ENCODE data around the gene JMJD7.

DNA sequence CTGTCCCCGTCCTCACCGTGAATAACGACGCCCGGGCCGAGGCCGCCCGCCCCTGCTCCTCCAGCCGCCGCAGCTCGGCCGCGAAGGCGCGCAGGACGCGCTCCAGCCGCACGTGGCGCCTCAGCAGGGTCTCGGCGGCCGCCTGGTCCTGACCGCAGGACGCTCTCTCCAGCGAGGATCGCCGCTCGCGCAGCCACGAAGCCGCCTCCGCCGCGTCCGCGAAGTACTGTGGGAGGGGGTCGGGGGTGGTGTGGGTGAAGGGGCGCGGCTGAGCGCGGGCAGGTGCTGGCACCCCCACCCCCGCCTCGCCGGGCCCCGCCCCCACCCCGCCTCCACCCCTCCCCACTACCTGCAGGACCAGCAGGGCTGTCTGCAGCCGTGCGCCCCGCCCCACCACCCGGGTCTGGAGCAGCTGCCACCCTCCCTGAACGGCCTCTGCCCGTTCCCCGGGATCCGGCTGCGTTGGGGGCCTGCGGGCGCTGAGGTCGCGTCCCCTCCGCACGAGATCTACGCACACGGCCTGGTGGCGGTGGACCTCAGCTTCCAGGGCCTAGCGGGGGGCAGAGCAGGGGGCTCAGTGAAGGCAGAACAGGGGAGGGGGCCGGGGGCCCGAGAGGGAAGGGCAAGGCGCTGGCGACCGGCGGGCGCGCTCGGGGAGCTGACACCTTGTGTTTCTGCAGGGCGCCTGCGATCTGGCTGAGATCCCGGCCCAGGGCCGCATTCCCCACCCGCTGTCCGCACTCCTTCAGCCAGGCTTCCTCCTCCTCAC is 54.2 kb downstream of the JMJD7 start:
- TF ChIP-seq SMC3 (IDR thresholded peaks at IDR 0.05), result no peak
- TF ChIP-seq, protein P1, sequence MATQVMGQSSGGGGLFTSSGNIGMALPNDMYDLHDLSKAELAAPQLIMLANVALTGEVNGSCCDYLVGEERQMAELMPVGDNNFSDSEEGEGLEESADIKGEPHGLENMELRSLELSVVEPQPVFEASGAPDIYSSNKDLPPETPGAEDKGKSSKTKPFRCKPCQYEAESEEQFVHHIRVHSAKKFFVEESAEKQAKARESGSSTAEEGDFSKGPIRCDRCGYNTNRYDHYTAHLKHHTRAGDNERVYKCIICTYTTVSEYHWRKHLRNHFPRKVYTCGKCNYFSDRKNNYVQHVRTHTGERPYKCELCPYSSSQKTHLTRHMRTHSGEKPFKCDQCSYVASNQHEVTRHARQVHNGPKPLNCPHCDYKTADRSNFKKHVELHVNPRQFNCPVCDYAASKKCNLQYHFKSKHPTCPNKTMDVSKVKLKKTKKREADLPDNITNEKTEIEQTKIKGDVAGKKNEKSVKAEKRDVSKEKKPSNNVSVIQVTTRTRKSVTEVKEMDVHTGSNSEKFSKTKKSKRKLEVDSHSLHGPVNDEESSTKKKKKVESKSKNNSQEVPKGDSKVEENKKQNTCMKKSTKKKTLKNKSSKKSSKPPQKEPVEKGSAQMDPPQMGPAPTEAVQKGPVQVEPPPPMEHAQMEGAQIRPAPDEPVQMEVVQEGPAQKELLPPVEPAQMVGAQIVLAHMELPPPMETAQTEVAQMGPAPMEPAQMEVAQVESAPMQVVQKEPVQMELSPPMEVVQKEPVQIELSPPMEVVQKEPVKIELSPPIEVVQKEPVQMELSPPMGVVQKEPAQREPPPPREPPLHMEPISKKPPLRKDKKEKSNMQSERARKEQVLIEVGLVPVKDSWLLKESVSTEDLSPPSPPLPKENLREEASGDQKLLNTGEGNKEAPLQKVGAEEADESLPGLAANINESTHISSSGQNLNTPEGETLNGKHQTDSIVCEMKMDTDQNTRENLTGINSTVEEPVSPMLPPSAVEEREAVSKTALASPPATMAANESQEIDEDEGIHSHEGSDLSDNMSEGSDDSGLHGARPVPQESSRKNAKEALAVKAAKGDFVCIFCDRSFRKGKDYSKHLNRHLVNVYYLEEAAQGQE (IDR thresholded peaks at IDR 0.05), result no peak
- TF ChIP-seq, protein P2, sequence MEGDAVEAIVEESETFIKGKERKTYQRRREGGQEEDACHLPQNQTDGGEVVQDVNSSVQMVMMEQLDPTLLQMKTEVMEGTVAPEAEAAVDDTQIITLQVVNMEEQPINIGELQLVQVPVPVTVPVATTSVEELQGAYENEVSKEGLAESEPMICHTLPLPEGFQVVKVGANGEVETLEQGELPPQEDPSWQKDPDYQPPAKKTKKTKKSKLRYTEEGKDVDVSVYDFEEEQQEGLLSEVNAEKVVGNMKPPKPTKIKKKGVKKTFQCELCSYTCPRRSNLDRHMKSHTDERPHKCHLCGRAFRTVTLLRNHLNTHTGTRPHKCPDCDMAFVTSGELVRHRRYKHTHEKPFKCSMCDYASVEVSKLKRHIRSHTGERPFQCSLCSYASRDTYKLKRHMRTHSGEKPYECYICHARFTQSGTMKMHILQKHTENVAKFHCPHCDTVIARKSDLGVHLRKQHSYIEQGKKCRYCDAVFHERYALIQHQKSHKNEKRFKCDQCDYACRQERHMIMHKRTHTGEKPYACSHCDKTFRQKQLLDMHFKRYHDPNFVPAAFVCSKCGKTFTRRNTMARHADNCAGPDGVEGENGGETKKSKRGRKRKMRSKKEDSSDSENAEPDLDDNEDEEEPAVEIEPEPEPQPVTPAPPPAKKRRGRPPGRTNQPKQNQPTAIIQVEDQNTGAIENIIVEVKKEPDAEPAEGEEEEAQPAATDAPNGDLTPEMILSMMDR (IDR thresholded peaks at IDR 0.05), result no peak
